Natural killer cell (primary cell): ENCODE data around the gene GJC2. TPM values are rescaled to one million over a fixed set of nuclear protein-coding genes. Genes with fewer than 3 reads are reported as not detected.

Experiments used
- ATAC-seq, 3 donors: fragments of 150-1000 bp in 2 of 3; fragments of 200-7000 bp in 1 of 3; cut with Tn5 transposase; 1 replicate in 1 of 3; 2 replicates in 2 of 3; pipeline ENCODE4 v1.10.0; 2021; ENCODE audit warnings: mild to moderate bottlenecking in 2 of 3, moderate library complexity in 2 of 3
- DNase-seq, 2 donors: peaks; one replicate each; pipeline versions ENCODE4 v3.0.0 to v3.0.0-alpha.2; 2013 to 2021; ENCODE audit warnings: mixed read lengths in 1 of 2
- H3K27ac ChIP-seq: one replicate; pipeline ENCODE4 v1.5.1; 2013; ENCODE audit warnings: mild to moderate bottlenecking, low read length
- H3K27me3 ChIP-seq: one replicate; pipeline ENCODE4 v1.6.1; 2013; ENCODE audit warnings: low read length; ENCODE audit not compliant: control insufficient read depth, insufficient read depth
- H3K36me3 ChIP-seq: one replicate; pipeline ENCODE4 v1.6.1; 2013; ENCODE audit warnings: low read length; ENCODE audit not compliant: control insufficient read depth, insufficient read depth
- H3K4me1 ChIP-seq: one replicate; pipeline ENCODE4 v1.6.1; 2013; ENCODE audit warnings: low read length; ENCODE audit not compliant: control insufficient read depth, insufficient read depth
- H3K4me3 ChIP-seq: one replicate; pipeline ENCODE4 v1.5.1; 2013; ENCODE audit warnings: low read length
- H3K9me3 ChIP-seq: one replicate; pipeline ENCODE4 v1.6.1; 2013; ENCODE audit warnings: low read length; ENCODE audit not compliant: control insufficient read depth, insufficient read depth
- H3K27ac Mint-ChIP-seq, 2 donors: one replicate each; pipeline ENCODE4 v1.8.0; 2022; ENCODE audit warnings: mild to moderate bottlenecking in 2 of 2, mixed read lengths in 2 of 2, moderate library complexity in 1 of 2
- H3K27me3 Mint-ChIP-seq, 2 donors: one replicate each; pipeline ENCODE4 v1.8.0; 2022; ENCODE audit warnings: low read depth in 2 of 2, mixed read lengths in 2 of 2
- H3K36me3 Mint-ChIP-seq: one replicate; pipeline ENCODE4 v1.8.0; 2022; ENCODE audit warnings: mixed read lengths
- H3K4me1 Mint-ChIP-seq, 2 donors: one replicate each; pipeline ENCODE4 v1.8.0; 2022; ENCODE audit warnings: mixed read lengths in 2 of 2
- H3K4me3 Mint-ChIP-seq: one replicate; pipeline ENCODE4 v1.8.0; 2022; ENCODE audit warnings: mild to moderate bottlenecking, moderate library complexity, mixed read lengths
- H3K9me3 Mint-ChIP-seq, 2 donors: one replicate each; pipeline ENCODE4 v1.8.0; 2022; ENCODE audit warnings: mixed read lengths in 2 of 2
- WGBS: methylation state at CpG from one replicate; pipeline ENCODE4 v1.1.7; 2013; ENCODE audit warnings: missing lambda C conversion rate; ENCODE audit not compliant: insufficient coverage; 5-methylcytosine and 5-hydroxymethylcytosine counted together
- intact Hi-C: fragments of 100-400 bp; cut with micrococcal nuclease; formaldehyde crosslinking; loops from one replicate; pipeline ENCODE4 v1.14.2; 2022
- total RNA-seq, 4 donors: library from RNA; stranded (reverse); fragments of 120-200 nt in 1 of 4; gene quantifications; one replicate each; pipeline versions ENCODE4 v1.2.3 to v1.2.4, GENCODE V29; 2013 to 2022
- TF ChIP-seq, protein P1 (sequence below): fragments of 200-600 bp; IDR thresholded peaks from one replicate; pipeline ENCODE4 v1.8.0; 2022; ENCODE audit warnings: antibody characterized with exemption

The GJC2 gene
- total RNA-seq, 3 donors from 2014 or later (not counting 1 experiment from before 2014, with no cell fraction given) = 1.0 to 2.2 (median 1.7) TPM

DNA sequence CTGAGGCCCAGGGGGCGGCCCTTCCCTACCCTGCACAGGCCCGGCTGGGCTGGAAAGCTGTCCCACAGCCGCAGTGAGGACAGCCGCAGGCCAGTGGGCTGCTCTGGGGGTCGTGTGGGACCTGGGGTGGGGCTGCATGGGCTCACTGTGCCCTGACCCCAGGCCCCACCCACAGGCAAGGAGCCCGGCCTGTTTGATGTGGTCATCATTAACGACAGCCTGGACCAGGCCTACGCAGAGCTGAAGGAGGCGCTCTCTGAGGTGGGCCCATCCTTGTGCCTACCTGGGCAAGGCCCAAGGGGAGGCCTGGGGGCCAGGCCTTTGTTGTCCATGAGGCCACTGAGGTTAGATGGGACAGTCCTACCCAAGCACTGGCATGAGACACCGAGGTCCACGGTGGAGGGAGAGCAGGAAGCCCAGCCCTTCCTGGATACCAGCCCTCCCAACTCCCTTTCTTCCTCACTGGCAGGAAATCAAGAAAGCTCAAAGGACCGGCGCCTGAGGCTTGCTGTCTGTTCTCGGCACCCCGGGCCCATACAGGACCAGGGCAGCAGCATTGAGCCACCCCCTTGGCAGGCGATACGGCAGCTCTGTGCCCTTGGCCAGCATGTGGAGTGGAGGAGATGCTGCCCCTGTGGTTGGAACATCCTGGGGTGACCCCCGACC, 1.4 kb upstream of the GJC2 start:
- H3K36me3 ChIP-seq = peaks cover 42% of the 10 kb centered on the region
- ATAC-seq (no peak), DNase-seq (no peak)
- peaks cover 10 to 27% of the 10 kb centered on the region in 2 donors for H3K4me1 Mint-ChIP-seq
- no peak overlapping the region for H3K4me3 ChIP-seq
- H3K4me3 Mint-ChIP-seq = no peak overlapping the region
- intact Hi-C loops = no loop called here
- H3K27ac Mint-ChIP-seq = no peak overlapping the region
- H3K27me3 Mint-ChIP-seq = no peaks in the 10 kb centered on the region
- H3K9me3 Mint-ChIP-seq = no peaks in the 10 kb centered on the region
- no peaks in the 10 kb centered on the region for H3K27me3 ChIP-seq
- H3K27ac ChIP-seq = no peak overlapping the region
- H3K36me3 Mint-ChIP-seq = no peaks in the 10 kb centered on the region
- 79% methylated on average over 18 of the region's 18 CpGs for WGBS
- no peaks in the 10 kb centered on the region for H3K9me3 ChIP-seq
- TF ChIP-seq, protein P1, sequence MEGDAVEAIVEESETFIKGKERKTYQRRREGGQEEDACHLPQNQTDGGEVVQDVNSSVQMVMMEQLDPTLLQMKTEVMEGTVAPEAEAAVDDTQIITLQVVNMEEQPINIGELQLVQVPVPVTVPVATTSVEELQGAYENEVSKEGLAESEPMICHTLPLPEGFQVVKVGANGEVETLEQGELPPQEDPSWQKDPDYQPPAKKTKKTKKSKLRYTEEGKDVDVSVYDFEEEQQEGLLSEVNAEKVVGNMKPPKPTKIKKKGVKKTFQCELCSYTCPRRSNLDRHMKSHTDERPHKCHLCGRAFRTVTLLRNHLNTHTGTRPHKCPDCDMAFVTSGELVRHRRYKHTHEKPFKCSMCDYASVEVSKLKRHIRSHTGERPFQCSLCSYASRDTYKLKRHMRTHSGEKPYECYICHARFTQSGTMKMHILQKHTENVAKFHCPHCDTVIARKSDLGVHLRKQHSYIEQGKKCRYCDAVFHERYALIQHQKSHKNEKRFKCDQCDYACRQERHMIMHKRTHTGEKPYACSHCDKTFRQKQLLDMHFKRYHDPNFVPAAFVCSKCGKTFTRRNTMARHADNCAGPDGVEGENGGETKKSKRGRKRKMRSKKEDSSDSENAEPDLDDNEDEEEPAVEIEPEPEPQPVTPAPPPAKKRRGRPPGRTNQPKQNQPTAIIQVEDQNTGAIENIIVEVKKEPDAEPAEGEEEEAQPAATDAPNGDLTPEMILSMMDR = no peak
- peaks cover 27% of the 10 kb centered on the region for H3K4me1 ChIP-seq

DNA sequence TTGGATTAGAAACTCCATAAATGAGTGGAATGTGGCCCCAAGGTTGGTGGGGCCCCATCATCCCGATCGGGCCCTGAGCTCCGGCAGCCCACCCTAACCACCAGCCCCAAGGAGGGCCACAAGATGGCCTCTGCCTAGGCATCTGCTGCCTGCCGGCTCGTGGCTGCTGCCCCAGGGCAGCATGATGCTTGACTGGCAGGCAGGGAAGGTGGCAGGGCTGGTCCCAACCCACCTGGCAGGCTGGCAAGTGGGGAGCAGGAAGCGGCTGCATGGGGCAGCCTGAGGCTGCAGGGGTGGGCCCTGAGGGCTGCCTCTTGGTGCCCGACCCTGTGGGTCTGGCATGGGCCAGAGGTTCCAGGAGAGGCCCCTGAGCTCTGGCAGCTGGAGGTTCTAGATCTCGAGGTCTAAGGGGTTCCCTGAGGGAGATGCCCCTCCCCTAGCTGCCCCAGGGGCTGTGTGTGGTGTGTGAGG, 760 bp upstream of the GJC2 start:
- Histone ChIP-seq H3K4me3 (no peak overlapping the region), H3K36me3 (peaks cover 42% of the 10 kb centered on the region), H3K4me1 (peaks cover 21% of the 10 kb centered on the region), H3K27ac (no peak overlapping the region), H3K9me3 (no peaks in the 10 kb centered on the region), H3K27me3 (no peaks in the 10 kb centered on the region)
- Mint-ChIP-seq H3K4me3 (no peak overlapping the region), H3K4me1 (peaks cover 3 to 21% of the 10 kb centered on the region in 2 donors), H3K9me3 (no peaks in the 10 kb centered on the region), H3K27me3 (no peaks in the 10 kb centered on the region), H3K36me3 (no peaks in the 10 kb centered on the region), H3K27ac (no peak overlapping the region)
- 92% methylated on average over 7 of the region's 8 CpGs for WGBS
- DNase-seq (no peak), ATAC-seq (no peak)
- TF ChIP-seq, protein P1 = no peak
- intact Hi-C loops = no loop called here

DNA sequence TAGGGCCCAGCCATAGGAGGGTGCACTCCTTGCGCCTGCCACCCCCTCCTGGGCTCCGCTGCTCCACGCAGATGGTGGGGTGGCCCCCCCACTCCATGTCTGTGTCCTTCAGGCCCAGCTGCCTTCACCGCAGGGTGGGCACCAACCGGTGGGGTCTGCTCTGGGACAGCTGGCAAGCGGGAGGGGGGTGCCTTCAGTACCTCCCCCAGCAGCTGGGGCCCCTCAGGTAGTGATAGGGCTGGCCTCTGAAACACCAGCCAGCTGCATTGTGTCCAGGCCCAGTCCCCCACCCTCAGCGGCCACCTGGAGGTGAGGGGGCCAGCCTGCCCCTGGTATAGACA, 360 bp downstream of the GJC2 start:
- H3K36me3 Mint-ChIP-seq = no peaks in the 10 kb centered on the region
- H3K4me3 Mint-ChIP-seq = no peak overlapping the region
- H3K27ac ChIP-seq = no peak overlapping the region

More for the DNA sequence above, 360 bp downstream of the GJC2 start:
- H3K4me3 ChIP-seq = no peak overlapping the region
- H3K27me3 ChIP-seq = no peaks in the 10 kb centered on the region
- TF ChIP-seq, protein P1 = no peak
- Mint-ChIP-seq H3K9me3 (no peaks in the 10 kb centered on the region), H3K4me1 (peaks cover 0 to 12% of the 10 kb centered on the region in 2 donors), H3K27me3 (no peaks in the 10 kb centered on the region), H3K27ac (peak overlapping the region in 1 of 2 donors; percentile 13)
- peaks cover 11% of the 10 kb centered on the region for H3K4me1 ChIP-seq
- 95% methylated on average over 7 of the region's 7 CpGs for WGBS
- H3K36me3 ChIP-seq = peaks cover 40% of the 10 kb centered on the region
- ATAC-seq (peak in 1 of 3 donors; percentile 5), DNase-seq (peak in 1 of 2 donors; percentile 17)
- intact Hi-C loops = no loop called here
- H3K9me3 ChIP-seq = no peaks in the 10 kb centered on the region
